Stomach smooth muscle (tissue), 2 donors: ENCODE results near the gene MNAT1.
"Not testable (repeated sequence)": the region's sequence is repeated elsewhere in the genome, so short reads cannot be mapped to it uniquely, and the experiment has no call there.

Experiments
- H3K27ac ChIP-seq: one replicate; pipeline ENCODE4 v1.7.0; 2013; ENCODE audit warnings: mild to moderate bottlenecking, low read length, inconsistent platforms
- H3K27me3 ChIP-seq, 2 donors: one replicate each; pipeline ENCODE4 v1.7.0; 2013; ENCODE audit warnings: low read length in 2 of 2; ENCODE audit not compliant: insufficient read depth in 2 of 2, control insufficient read depth in 1 of 2
- H3K36me3 ChIP-seq, 2 donors: one replicate each; pipeline ENCODE4 v1.7.0; 2013; ENCODE audit warnings: low read length in 2 of 2; ENCODE audit not compliant: control insufficient read depth in 2 of 2, insufficient read depth in 2 of 2
- H3K4me1 ChIP-seq: one replicate; pipeline ENCODE4 v1.7.0; 2013; ENCODE audit warnings: low read length; ENCODE audit not compliant: control insufficient read depth, insufficient read depth
- H3K4me3 ChIP-seq, 2 donors: one replicate each; pipeline ENCODE4 v1.7.0; 2013; ENCODE audit warnings: low read length in 2 of 2
- H3K9ac ChIP-seq, 2 donors: one replicate each; pipeline ENCODE4 v1.7.0; 2013; ENCODE audit warnings: low read length in 2 of 2, mild to moderate bottlenecking in 1 of 2
- H3K9me3 ChIP-seq, 2 donors: one replicate each; pipeline ENCODE4 v1.7.0; 2013; ENCODE audit warnings: low read length in 2 of 2; ENCODE audit not compliant: control insufficient read depth in 2 of 2
- donor health status: healthy.
- donor health status: Pancreatic carcinoma.

The MNAT1 gene

GRCh38 chr14:60721326-60722106, 13.0 kb upstream of the MNAT1 start:
- peak overlapping the region; percentile 82 to 96 for H3K4me3 ChIP-seq
- H3K9me3 ChIP-seq = no peaks in the 10 kb centered on the region
- peaks cover 0 to 2% of the 10 kb centered on the region in 2 donors for H3K36me3 ChIP-seq
- no peak overlapping the region for H3K9ac ChIP-seq
- H3K27ac ChIP-seq = no peak overlapping the region
- H3K4me1 ChIP-seq = peaks cover 15% of the 10 kb centered on the region
- H3K27me3 ChIP-seq = peaks cover 4 to 13% of the 10 kb centered on the region in 2 donors

GRCh38 chr14:60722107-60722356, 12.5 kb upstream of the MNAT1 start:
- peaks cover 4 to 15% of the 10 kb centered on the region in 2 donors for H3K27me3 ChIP-seq
- H3K9ac ChIP-seq = peak overlapping the region in 1 of 2 donors; percentile 33

GRCh38 chr14:60722357-60723115, 12.0 kb upstream of the MNAT1 start:
- Histone ChIP-seq H3K9me3 (no peaks in the 10 kb centered on the region), H3K9ac (peak overlapping the region in 1 of 2 donors; percentile 80), H3K4me3 (peak overlapping the region; percentile 82 to 96), H3K4me1 (peaks cover 15% of the 10 kb centered on the region), H3K36me3 (peaks cover 0 to 2% of the 10 kb centered on the region in 2 donors), H3K27ac (no peak overlapping the region), H3K27me3 (peaks cover 5 to 18% of the 10 kb centered on the region in 2 donors)

More at GRCh38 chr14:60722107-60722356, 12.5 kb upstream of the MNAT1 start:
- peaks cover 15% of the 10 kb centered on the region for H3K4me1 ChIP-seq
- H3K4me3 ChIP-seq = peak overlapping the region; percentile 82 to 96
- no peak overlapping the region for H3K27ac ChIP-seq
- peaks cover 0 to 2% of the 10 kb centered on the region in 2 donors for H3K36me3 ChIP-seq
- H3K9me3 ChIP-seq = no peaks in the 10 kb centered on the region

- peak overlapping the region; percentile 47 to 80 for H3K9ac ChIP-seq
- peaks cover 6 to 18% of the 10 kb centered on the region in 2 donors for H3K27me3 ChIP-seq
- peak overlapping the region; percentile 82 to 96 for H3K4me3 ChIP-seq
- no peak overlapping the region for H3K27ac ChIP-seq
- H3K36me3 ChIP-seq = peaks cover 0 to 2% of the 10 kb centered on the region in 2 donors
- peaks cover 15% of the 10 kb centered on the region for H3K4me1 ChIP-seq
- no peaks in the 10 kb centered on the region for H3K9me3 ChIP-seq
Observed at GRCh38 chr14:60723116-60723906, 11.2 kb upstream of the MNAT1 start.

- Histone ChIP-seq H3K9ac (peak within 1 kb of the TSS; percentile 51 to 80), H3K4me3 (peak within 1 kb of the TSS; percentile 82 to 96), H3K36me3 (peaks cover 0 to 2% of the 10 kb centered on the region in 2 donors), H3K4me1 (peaks cover 15% of the 10 kb centered on the region), H3K27me3 (peaks cover 6 to 18% of the 10 kb centered on the region in 2 donors), H3K9me3 (no peaks in the 10 kb centered on the region), H3K27ac (no peak within 1 kb of the TSS)
Observed at GRCh38 chr14:60723907-60724618, 10.5 kb upstream of the MNAT1 start, which contains the start of gene SIX4. SIX4 (minus strand) TSS chr14:60724351; CDS start chr14:60724074, 277 bp downstream.

GRCh38 chr14:60731291-60731690, 3.3 kb upstream of the MNAT1 start:
- not testable (repeated sequence) for H3K9me3 ChIP-seq, H3K27me3 ChIP-seq, H3K9ac ChIP-seq

GRCh38 chr14:60732840-60733483, 1.6 kb upstream of the MNAT1 start:
- H3K4me3 ChIP-seq = no peak overlapping the region
- H3K27me3 ChIP-seq = no peaks in the 10 kb centered on the region
- H3K4me1 ChIP-seq = peaks cover 3% of the 10 kb centered on the region
- H3K27ac ChIP-seq = no peak overlapping the region
- H3K36me3 ChIP-seq = no peaks in the 10 kb centered on the region
- no peaks in the 10 kb centered on the region for H3K9me3 ChIP-seq
- no peak overlapping the region for H3K9ac ChIP-seq

More at GRCh38 chr14:60731291-60731690, 3.3 kb upstream of the MNAT1 start:
- H3K27ac ChIP-seq, H3K4me1 ChIP-seq, H3K36me3 ChIP-seq, H3K4me3 ChIP-seq: not testable (repeated sequence)

- H3K36me3 ChIP-seq = no peaks in the 10 kb centered on the region
- peak overlapping the region; percentile 85 to 97 for H3K9ac ChIP-seq
- H3K4me1 ChIP-seq = peaks cover 3% of the 10 kb centered on the region
- H3K27me3 ChIP-seq = no peaks in the 10 kb centered on the region
- no peak overlapping the region for H3K27ac ChIP-seq
- peak overlapping the region; percentile 98 for H3K4me3 ChIP-seq
- no peaks in the 10 kb centered on the region for H3K9me3 ChIP-seq
Observed at GRCh38 chr14:60735416-60735815, 855 bp downstream of the MNAT1 start.

GRCh38 chr14:60736494-60736893, 1.9 kb downstream of the MNAT1 start:
- H3K27ac ChIP-seq = no peak overlapping the region

More at GRCh38 chr14:60736494-60736893, 1.9 kb downstream of the MNAT1 start:
- Histone ChIP-seq H3K4me3 (peak overlapping the region in 1 of 2 donors; percentile 4), H3K4me1 (peaks cover 3% of the 10 kb centered on the region), H3K9ac (no peak overlapping the region), H3K27me3 (no peaks in the 10 kb centered on the region), H3K36me3 (no peaks in the 10 kb centered on the region), H3K9me3 (no peaks in the 10 kb centered on the region)
